GM23248 (cell line): ENCODE results near the gene RFTN1.

Experiments
- EZH2 ChIP-seq: fragments of 200-600 bp; sonication (generic); IDR thresholded peaks from 2 replicates; pipeline ENCODE4 v1.6.1; 2018; ENCODE audit warnings: antibody characterized with exemption, mild to moderate bottlenecking; ENCODE audit not compliant: insufficient read depth, poor library complexity, severe bottlenecking
- EZH2phosphoT487 ChIP-seq: fragments of 200-600 bp; sonication (generic); IDR thresholded peaks from 2 replicates; pipeline ENCODE4 v1.6.1; 2018; ENCODE audit warnings: antibody characterized with exemption, moderate library complexity, mild to moderate bottlenecking, low read depth; ENCODE audit not compliant: insufficient read depth

- TF ChIP-seq EZH2 (no peak), EZH2phosphoT487 (no peak)
These were observed 148.5 kb downstream of the RFTN1 start for GRCh38 chr3:16364963-16365362.
